ENCODE results near the gene PCP4L1. TPM values are rescaled to one million over a fixed set of nuclear protein-coding genes. Genes with fewer than 3 reads are reported as not detected.

Gene PCP4L1
- total RNA-seq, 1 experiment from 2014 or later = 1.2 TPM

DNA sequence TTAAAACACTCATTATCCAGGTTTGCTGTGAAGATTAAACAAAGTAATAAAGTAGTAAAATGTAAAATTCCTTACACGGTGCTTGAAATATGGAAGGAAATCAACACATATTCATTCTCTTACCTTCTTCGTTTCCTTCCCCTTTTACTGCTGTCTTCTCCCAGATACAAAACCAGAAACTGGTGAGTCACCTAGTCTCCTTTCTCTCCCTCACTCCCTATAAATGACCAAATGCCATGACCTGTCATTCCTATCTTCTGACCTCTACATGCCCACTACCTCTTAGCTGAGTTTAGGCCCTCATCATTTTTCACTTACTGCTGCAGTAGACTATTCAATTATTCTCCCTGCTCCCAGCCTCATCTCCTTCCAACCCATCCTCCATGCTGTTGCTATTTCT, 16.2 kb upstream of the PCP4L1 start (continued):
- TF ChIP-seq, protein P1, sequence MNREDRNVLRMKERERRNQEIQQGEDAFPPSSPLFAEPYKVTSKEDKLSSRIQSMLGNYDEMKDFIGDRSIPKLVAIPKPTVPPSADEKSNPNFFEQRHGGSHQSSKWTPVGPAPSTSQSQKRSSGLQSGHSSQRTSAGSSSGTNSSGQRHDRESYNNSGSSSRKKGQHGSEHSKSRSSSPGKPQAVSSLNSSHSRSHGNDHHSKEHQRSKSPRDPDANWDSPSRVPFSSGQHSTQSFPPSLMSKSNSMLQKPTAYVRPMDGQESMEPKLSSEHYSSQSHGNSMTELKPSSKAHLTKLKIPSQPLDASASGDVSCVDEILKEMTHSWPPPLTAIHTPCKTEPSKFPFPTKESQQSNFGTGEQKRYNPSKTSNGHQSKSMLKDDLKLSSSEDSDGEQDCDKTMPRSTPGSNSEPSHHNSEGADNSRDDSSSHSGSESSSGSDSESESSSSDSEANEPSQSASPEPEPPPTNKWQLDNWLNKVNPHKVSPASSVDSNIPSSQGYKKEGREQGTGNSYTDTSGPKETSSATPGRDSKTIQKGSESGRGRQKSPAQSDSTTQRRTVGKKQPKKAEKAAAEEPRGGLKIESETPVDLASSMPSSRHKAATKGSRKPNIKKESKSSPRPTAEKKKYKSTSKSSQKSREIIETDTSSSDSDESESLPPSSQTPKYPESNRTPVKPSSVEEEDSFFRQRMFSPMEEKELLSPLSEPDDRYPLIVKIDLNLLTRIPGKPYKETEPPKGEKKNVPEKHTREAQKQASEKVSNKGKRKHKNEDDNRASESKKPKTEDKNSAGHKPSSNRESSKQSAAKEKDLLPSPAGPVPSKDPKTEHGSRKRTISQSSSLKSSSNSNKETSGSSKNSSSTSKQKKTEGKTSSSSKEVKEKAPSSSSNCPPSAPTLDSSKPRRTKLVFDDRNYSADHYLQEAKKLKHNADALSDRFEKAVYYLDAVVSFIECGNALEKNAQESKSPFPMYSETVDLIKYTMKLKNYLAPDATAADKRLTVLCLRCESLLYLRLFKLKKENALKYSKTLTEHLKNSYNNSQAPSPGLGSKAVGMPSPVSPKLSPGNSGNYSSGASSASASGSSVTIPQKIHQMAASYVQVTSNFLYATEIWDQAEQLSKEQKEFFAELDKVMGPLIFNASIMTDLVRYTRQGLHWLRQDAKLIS (CRISPR knock-in tag; IDR thresholded peaks at IDR 0.05; ENCODE audit: borderline replicate concordance) = no peak
- TF ChIP-seq, protein P2, sequence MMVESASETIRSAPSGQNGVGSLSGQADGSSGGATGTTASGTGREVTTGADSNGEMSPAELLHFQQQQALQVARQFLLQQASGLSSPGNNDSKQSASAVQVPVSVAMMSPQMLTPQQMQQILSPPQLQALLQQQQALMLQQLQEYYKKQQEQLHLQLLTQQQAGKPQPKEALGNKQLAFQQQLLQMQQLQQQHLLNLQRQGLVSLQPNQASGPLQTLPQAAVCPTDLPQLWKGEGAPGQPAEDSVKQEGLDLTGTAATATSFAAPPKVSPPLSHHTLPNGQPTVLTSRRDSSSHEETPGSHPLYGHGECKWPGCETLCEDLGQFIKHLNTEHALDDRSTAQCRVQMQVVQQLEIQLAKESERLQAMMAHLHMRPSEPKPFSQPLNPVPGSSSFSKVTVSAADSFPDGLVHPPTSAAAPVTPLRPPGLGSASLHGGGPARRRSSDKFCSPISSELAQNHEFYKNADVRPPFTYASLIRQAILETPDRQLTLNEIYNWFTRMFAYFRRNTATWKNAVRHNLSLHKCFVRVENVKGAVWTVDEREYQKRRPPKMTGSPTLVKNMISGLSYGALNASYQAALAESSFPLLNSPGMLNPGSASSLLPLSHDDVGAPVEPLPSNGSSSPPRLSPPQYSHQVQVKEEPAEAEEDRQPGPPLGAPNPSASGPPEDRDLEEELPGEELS (CRISPR knock-in tag; IDR thresholded peaks at IDR 0.05) = no peak
- TF ChIP-seq, protein P3, sequence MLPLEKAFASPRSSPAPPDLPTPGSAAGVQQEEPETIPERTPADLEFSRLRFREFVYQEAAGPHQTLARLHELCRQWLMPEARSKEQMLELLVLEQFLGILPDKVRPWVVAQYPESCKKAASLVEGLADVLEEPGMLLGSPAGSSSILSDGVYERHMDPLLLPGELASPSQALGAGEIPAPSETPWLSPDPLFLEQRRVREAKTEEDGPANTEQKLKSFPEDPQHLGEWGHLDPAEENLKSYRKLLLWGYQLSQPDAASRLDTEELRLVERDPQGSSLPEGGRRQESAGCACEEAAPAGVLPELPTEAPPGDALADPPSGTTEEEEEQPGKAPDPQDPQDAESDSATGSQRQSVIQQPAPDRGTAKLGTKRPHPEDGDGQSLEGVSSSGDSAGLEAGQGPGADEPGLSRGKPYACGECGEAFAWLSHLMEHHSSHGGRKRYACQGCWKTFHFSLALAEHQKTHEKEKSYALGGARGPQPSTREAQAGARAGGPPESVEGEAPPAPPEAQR (CRISPR knock-in tag; IDR thresholded peaks at IDR 0.05) = no peak

DNA sequence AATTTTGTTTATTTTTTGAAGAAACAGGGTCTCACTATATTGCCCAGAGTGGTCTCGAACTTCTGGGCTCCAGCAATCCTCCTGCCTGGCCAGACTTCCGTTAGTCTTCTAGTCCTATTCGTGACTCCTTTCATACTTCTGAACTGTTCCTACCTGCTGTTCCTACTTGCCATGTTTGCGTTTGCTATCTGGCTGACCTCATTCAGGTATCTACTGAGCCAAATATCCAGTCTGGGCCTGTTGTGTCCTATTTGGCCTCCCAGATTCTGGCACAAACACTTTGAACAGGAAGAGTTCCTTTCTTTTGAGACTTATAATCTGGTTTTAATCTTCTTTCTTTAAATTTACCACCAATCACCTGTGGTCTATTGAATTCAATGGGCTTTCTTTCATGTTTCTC, 13.7 kb upstream of the PCP4L1 start:
- CTCF ChIA-PET = no interaction called here
- DNase-seq (ENCODE audit: low spot score) (no peak), ATAC-seq (no peak)
- Mint-ChIP-seq H3K4me3 (no peak overlapping the region), H3K27me3 (ENCODE audit: low read depth) (peaks cover 8% of the 10 kb centered on the region), H3K36me3 (peaks cover 3% of the 10 kb centered on the region), H3K9me3 (peaks cover 3% of the 10 kb centered on the region), H3K27ac (no peak overlapping the region), H3K4me1 (no peaks in the 10 kb centered on the region)
- POLR2A ChIA-PET = no interaction called here
- no peak for TF ChIP-seq NR3C1 (CRISPR knock-in tag; conservative IDR thresholded peaks at IDR 0.05; ENCODE audit: low read depth)
- TF ChIP-seq, protein P4, sequence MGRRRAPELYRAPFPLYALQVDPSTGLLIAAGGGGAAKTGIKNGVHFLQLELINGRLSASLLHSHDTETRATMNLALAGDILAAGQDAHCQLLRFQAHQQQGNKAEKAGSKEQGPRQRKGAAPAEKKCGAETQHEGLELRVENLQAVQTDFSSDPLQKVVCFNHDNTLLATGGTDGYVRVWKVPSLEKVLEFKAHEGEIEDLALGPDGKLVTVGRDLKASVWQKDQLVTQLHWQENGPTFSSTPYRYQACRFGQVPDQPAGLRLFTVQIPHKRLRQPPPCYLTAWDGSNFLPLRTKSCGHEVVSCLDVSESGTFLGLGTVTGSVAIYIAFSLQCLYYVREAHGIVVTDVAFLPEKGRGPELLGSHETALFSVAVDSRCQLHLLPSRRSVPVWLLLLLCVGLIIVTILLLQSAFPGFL (CRISPR knock-in tag; IDR thresholded peaks at IDR 0.05; ENCODE audit: borderline replicate concordance) = no peak
- no peak for TF ChIP-seq ZNF138 (CRISPR knock-in tag; conservative IDR thresholded peaks at IDR 0.05)
- TF ChIP-seq CREM (CRISPR knock-in tag; IDR thresholded peaks at IDR 0.05) = no peak
- TF ChIP-seq MYBL2 (CRISPR knock-in tag; IDR thresholded peaks at IDR 0.05) = no peak
- no peak for TF ChIP-seq ZNF416 (CRISPR knock-in tag; IDR thresholded peaks at IDR 0.05)
- TF ChIP-seq RORB (CRISPR knock-in tag; IDR thresholded peaks at IDR 0.05) = no peak
- no peak for TF ChIP-seq SP1 (CRISPR knock-in tag; conservative IDR thresholded peaks at IDR 0.05)
- TF ChIP-seq, protein P5, sequence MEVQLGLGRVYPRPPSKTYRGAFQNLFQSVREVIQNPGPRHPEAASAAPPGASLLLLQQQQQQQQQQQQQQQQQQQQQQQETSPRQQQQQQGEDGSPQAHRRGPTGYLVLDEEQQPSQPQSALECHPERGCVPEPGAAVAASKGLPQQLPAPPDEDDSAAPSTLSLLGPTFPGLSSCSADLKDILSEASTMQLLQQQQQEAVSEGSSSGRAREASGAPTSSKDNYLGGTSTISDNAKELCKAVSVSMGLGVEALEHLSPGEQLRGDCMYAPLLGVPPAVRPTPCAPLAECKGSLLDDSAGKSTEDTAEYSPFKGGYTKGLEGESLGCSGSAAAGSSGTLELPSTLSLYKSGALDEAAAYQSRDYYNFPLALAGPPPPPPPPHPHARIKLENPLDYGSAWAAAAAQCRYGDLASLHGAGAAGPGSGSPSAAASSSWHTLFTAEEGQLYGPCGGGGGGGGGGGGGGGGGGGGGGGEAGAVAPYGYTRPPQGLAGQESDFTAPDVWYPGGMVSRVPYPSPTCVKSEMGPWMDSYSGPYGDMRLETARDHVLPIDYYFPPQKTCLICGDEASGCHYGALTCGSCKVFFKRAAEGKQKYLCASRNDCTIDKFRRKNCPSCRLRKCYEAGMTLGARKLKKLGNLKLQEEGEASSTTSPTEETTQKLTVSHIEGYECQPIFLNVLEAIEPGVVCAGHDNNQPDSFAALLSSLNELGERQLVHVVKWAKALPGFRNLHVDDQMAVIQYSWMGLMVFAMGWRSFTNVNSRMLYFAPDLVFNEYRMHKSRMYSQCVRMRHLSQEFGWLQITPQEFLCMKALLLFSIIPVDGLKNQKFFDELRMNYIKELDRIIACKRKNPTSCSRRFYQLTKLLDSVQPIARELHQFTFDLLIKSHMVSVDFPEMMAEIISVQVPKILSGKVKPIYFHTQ (CRISPR knock-in tag; IDR thresholded peaks at IDR 0.05) = no peak
- TF ChIP-seq, protein P6, sequence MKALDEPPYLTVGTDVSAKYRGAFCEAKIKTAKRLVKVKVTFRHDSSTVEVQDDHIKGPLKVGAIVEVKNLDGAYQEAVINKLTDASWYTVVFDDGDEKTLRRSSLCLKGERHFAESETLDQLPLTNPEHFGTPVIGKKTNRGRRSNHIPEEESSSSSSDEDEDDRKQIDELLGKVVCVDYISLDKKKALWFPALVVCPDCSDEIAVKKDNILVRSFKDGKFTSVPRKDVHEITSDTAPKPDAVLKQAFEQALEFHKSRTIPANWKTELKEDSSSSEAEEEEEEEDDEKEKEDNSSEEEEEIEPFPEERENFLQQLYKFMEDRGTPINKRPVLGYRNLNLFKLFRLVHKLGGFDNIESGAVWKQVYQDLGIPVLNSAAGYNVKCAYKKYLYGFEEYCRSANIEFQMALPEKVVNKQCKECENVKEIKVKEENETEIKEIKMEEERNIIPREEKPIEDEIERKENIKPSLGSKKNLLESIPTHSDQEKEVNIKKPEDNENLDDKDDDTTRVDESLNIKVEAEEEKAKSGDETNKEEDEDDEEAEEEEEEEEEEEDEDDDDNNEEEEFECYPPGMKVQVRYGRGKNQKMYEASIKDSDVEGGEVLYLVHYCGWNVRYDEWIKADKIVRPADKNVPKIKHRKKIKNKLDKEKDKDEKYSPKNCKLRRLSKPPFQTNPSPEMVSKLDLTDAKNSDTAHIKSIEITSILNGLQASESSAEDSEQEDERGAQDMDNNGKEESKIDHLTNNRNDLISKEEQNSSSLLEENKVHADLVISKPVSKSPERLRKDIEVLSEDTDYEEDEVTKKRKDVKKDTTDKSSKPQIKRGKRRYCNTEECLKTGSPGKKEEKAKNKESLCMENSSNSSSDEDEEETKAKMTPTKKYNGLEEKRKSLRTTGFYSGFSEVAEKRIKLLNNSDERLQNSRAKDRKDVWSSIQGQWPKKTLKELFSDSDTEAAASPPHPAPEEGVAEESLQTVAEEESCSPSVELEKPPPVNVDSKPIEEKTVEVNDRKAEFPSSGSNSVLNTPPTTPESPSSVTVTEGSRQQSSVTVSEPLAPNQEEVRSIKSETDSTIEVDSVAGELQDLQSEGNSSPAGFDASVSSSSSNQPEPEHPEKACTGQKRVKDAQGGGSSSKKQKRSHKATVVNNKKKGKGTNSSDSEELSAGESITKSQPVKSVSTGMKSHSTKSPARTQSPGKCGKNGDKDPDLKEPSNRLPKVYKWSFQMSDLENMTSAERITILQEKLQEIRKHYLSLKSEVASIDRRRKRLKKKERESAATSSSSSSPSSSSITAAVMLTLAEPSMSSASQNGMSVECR (CRISPR knock-in tag; IDR thresholded peaks at IDR 0.05; ENCODE audit: borderline replicate concordance) = no peak
- TF ChIP-seq ZNF317 (CRISPR knock-in tag; IDR thresholded peaks at IDR 0.05; ENCODE audit: borderline replicate concordance, low read depth) = no peak
- no peak for TF ChIP-seq CBFB (CRISPR knock-in tag; IDR thresholded peaks at IDR 0.05; ENCODE audit: low read depth)
- TF ChIP-seq, protein P7, sequence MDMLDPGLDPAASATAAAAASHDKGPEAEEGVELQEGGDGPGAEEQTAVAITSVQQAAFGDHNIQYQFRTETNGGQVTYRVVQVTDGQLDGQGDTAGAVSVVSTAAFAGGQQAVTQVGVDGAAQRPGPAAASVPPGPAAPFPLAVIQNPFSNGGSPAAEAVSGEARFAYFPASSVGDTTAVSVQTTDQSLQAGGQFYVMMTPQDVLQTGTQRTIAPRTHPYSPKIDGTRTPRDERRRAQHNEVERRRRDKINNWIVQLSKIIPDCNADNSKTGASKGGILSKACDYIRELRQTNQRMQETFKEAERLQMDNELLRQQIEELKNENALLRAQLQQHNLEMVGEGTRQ (CRISPR knock-in tag; IDR thresholded peaks at IDR 0.05) = no peak

Data from WTC11 (cell line).